ENCODE measurements around the gene ASAP2.

GRCh38 chr2:9236045-9236344 is 29.4 kb downstream of the ASAP2 start:
- no peak for TF ChIP-seq CTCF (conservative IDR thresholded peaks at IDR 0.05; ENCODE audit: low read length)
- no peak for TF ChIP-seq EZH2phosphoT487 (IDR thresholded peaks at IDR 0.05; ENCODE audit: borderline replicate concordance, low read depth, low read length)
